Mammary epithelial cell (primary cell): ENCODE measurements around the gene SPTBN1.

Source experiments
- EZH2 ChIP-seq: IDR thresholded peaks from 2 replicates; pipeline ENCODE4 v1.6.1; 2012; ENCODE audit warnings: low read length, inconsistent platforms, borderline replicate concordance
- TF ChIP-seq, protein P1 (sequence below), 2 donors: IDR thresholded peaks in 1 of 2; conservative IDR thresholded peaks in 1 of 2; 2 replicates each; pipeline ENCODE4 v1.5.1; 2011 to 2012; ENCODE audit warnings: inconsistent platforms in 2 of 2, low read length in 2 of 2, mild to moderate bottlenecking in 2 of 2, control low read depth in 1 of 2, low read depth in 1 of 2; ENCODE audit not compliant: insufficient read depth in 1 of 2; ENCODE audit errors: extremely low read depth in 1 of 2

DNA sequence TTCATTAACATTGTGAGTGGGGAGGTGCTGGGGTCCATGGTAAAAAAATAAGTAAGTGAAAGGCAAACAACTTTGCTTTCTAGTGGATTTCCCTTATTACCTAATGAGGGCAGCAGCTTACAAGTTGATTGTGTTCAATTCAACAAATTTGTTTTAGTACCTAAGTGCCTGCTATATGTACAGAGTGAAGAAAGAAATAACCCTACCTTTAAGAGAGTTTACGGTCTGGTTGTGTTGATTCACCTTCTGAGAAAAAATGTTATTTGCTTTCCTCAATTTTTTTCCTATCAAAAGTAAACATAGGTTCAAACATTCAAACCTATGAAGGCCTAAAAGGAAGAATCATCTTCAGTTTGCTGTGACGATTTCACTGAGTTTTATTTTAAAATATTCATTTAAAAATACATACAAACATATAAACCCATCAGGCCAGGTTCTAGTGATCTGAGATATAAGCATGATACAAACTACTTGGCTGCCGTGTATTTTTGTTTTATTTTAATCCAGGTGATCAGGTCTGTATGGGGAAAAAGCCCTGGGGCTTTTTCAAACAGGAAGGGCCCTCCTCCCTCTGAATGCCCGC lies 1.5 kb upstream of the SPTBN1 start:
- TF ChIP-seq, protein P1, sequence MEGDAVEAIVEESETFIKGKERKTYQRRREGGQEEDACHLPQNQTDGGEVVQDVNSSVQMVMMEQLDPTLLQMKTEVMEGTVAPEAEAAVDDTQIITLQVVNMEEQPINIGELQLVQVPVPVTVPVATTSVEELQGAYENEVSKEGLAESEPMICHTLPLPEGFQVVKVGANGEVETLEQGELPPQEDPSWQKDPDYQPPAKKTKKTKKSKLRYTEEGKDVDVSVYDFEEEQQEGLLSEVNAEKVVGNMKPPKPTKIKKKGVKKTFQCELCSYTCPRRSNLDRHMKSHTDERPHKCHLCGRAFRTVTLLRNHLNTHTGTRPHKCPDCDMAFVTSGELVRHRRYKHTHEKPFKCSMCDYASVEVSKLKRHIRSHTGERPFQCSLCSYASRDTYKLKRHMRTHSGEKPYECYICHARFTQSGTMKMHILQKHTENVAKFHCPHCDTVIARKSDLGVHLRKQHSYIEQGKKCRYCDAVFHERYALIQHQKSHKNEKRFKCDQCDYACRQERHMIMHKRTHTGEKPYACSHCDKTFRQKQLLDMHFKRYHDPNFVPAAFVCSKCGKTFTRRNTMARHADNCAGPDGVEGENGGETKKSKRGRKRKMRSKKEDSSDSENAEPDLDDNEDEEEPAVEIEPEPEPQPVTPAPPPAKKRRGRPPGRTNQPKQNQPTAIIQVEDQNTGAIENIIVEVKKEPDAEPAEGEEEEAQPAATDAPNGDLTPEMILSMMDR (conservative IDR thresholded peaks at IDR 0.05 in 1 of 2, IDR thresholded peaks at IDR 0.05 in 1 of 2; ENCODE audit: extremely low read depth in 1 of 2, insufficient read depth in 1 of 2, low read depth in 1 of 2, low read length in 2 of 2), result no peak
- TF ChIP-seq EZH2, result no peak
